Motor neuron (in vitro differentiated cells): ENCODE results near the gene ERC2. TPM values are rescaled to one million over a fixed set of nuclear protein-coding genes. Genes with fewer than 3 reads are reported as not detected.

ENCODE experiments used
- ATAC-seq, 8 experiments: fragments of 200-7000 bp; cut with Tn5 transposase; replicated peaks in 6 of 8; 2 replicates each; pipeline ENCODE4 v1.8.0; 2021; ENCODE audit warnings: mild to moderate bottlenecking in 8 of 8, moderate library complexity in 8 of 8
- H3K27ac ChIP-seq, 2 donors: fragments of 250-450 bp; sonication (Bioruptor Pico); 2 replicates each; pipeline ENCODE4 v1.9.0; 2021; ENCODE audit warnings: antibody characterized with exemption in 2 of 2, mild to moderate bottlenecking in 2 of 2, moderate library complexity in 1 of 2
- H3K4me1 ChIP-seq, 2 donors: fragments of 250-450 bp; sonication (Bioruptor Pico); replicated peaks in 1 of 2; 2 replicates each; pipeline ENCODE4 v1.6.1; 2021; ENCODE audit warnings: antibody characterized with exemption in 2 of 2, mild to moderate bottlenecking in 2 of 2, moderate library complexity in 1 of 2
- H3K4me3 ChIP-seq, 5 donors: fragments of 250-450 bp; sonication (Bioruptor Pico); 2 replicates each; pipeline ENCODE4 v1.9.0; 2021; ENCODE audit warnings: antibody characterized with exemption in 5 of 5, mild to moderate bottlenecking in 5 of 5, moderate library complexity in 4 of 5
- WGBS, 10 experiments: fragments of 450-650 bp; shearing (Covaris generic); methylation state at CpG; one replicate each; pipeline ENCODE4 v1.0.0; 2022; 5-methylcytosine and 5-hydroxymethylcytosine counted together
- in situ Hi-C, 9 experiments: fragments of 400-800 bp; cut with MboI; loops; one replicate each; pipeline ENCODE4 v1.15.0; 2021; ENCODE audit warnings: low sequenced_read_pairs in 9 of 9, low pct_unique_long_range_greater_than_20kb in 2 of 9; ENCODE audit not compliant: unreplicated experiment in 9 of 9
- total RNA-seq, 8 experiments: library from RNA; unstranded; fragments of 300-600 nt; gene quantifications; 2 replicates each; pipeline versions ENCODE4 v1.2.3 to v1.2.4, GENCODE V29; 2022

The ERC2 gene
- total RNA-seq, 8 experiments from 2014 or later, result 1.0 to 28.0 (median 18.2) TPM

DNA sequence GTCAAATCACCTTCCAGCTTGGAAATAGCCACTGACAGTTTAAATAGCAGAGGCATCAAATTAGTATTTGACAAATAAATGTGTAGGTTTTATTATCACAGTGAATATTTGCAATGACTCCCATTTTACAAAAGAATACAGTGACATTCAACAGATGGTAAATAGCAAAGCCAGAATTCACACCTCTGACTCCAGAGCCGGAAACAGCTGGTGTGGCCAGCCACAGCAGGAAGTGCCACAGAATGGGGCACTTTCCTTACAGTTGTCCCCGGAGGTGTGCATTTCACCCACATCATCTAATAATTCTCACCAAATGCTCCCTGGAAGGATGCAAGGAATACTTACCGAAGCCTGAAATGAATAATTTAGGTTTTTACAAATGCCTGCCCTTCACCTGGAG is 685.5 kb downstream of the ERC2 start:
- ATAC-seq, result no peak
- 33 to 100% (median 90%) methylated on average over 1 to 3 of the region's 3 CpGs; no CpG with 5 or more reads in 3 of the 10 experiments for WGBS, 10 experiments
- in situ Hi-C loops, result no loop called here
- H3K27ac ChIP-seq, result no peak overlapping the region
- no peaks in the 10 kb centered on the region for H3K4me1 ChIP-seq
- H3K4me3 ChIP-seq, result no peak overlapping the region

DNA sequence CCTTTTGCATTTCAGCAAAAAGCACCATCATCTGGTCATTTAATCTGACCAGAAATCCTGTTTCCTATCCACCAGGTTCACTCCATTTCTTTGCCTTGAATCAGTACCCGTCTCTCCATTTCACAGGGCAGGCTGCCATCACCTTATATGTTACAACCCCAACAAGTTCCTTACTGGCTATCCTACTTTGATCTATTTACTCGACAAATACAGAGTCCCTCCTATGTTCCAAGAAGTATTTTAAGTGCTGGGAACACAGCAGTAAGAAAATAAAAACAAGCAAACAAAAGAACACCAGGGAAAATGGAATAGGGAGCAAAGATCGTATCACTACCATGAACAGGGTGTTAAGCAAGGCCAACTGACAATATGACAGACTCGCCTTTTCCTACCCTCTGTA is 685.9 kb downstream of the ERC2 start:
- 0 to 100% (median 85%) methylated on average over 1 to 4 of the region's 4 CpGs for WGBS, 10 experiments
- Histone ChIP-seq H3K4me1 (peaks cover 0 to 3% of the 10 kb centered on the region in 2 donors), H3K27ac (no peak overlapping the region), H3K4me3 (no peak overlapping the region)
- in situ Hi-C loops, result no loop called here
- ATAC-seq, result no peak

DNA sequence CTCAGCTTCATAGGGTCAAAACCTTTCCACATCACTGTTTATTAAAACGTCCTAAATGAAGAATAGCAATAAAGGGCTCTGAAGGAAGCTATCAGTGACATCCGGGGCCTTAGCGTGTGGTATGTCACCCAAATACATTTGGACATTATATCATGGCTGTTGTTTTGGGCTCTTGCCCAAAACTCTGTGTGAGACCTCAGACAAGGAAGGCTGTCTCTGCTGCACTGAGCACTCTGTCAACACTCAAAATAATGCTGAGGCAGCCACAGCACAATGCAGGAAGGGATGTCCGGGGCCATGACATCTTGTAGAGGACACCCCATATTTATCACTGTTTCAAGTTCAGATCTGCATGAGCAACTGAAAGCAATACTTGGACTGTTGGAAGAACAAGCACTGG is 687.4 kb downstream of the ERC2 start:
- peaks cover 0 to 6% of the 10 kb centered on the region in 2 donors for H3K4me1 ChIP-seq
- 29 to 94% (median 67%) methylated on average over 1 to 4 of the region's 4 CpGs; no CpG with 5 or more reads in 4 of the 10 experiments for WGBS, 10 experiments
- in situ Hi-C loops, result no loop called here
- H3K4me3 ChIP-seq, result no peak overlapping the region
- no peak overlapping the region for H3K27ac ChIP-seq
- no peak for ATAC-seq

DNA sequence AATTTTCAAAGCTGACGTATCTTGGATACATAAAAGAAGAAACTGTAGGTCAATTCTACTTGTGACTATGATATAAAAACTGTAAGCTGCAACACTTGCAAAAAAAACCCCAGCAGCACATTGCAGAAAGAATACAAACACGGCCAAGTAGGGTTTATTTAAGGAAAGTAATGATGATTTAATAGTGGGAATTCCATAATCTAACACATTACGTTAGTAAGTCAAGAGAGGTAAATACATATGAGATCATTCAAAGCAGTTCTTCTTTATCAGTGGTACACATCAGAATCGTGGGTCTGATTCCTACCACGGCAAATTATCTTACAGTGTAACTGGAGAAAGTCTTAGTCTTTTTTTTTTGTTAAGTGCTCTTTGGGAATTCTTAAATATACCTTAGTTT is 688.7 kb downstream of the ERC2 start:
- Histone ChIP-seq H3K4me1 (peaks cover 0 to 6% of the 10 kb centered on the region in 2 donors), H3K27ac (no peak overlapping the region), H3K4me3 (no peak overlapping the region)
- peak in 1 of 8 experiments; percentile 42 for ATAC-seq
- in situ Hi-C loops, result no loop called here
- WGBS, 10 experiments, result 4 to 100% (median 81%) methylated on average over 2 to 5 of the region's 5 CpGs

DNA sequence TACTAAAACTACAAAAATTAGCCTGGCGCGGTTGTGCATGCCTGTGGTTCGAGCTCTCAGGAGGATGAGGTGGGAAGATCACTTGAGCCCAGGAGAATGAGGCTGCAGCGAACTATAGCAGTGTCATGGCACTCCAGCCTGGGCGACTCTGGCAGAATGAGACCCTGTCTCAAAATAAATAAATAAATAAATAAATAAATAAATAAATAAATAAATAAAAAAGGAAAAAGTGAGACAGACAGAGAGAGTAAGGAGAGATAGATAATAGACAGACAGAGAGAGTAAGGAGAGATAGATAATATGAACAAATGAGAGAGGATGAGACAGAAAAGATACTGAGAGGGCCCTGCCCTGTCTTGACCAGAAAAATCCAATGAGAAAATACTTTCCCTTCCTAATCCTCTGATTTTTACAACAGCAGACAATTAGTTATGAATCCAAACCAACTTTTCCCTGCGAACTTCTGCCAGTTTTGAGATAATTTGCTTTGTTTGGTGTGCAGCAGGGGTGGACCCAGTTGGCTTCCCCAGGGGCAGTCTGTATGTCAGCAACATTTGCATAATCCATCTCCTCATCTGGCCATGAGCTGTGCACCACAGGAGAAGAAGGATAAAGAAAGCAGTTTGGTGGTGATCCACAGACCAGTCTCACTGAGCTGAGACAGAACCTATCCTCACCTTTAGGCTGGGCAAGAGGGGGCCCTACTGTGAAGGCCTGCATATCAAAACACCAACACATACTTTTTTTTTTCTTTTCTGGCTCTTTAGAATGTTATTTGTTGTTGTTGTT is 692.7 kb downstream of the ERC2 start:
- Histone ChIP-seq H3K4me3 (no peak overlapping the region), H3K4me1 (peaks cover 0 to 6% of the 10 kb centered on the region in 2 donors), H3K27ac (no peak overlapping the region)
- in situ Hi-C loops, result no loop called here
- WGBS, 10 experiments, result 43 to 100% (median 71%) methylated on average over 1 to 6 of the region's 6 CpGs
- ATAC-seq, result peak in 3 of 8 experiments; percentile 87 to 94 (median 91)

DNA sequence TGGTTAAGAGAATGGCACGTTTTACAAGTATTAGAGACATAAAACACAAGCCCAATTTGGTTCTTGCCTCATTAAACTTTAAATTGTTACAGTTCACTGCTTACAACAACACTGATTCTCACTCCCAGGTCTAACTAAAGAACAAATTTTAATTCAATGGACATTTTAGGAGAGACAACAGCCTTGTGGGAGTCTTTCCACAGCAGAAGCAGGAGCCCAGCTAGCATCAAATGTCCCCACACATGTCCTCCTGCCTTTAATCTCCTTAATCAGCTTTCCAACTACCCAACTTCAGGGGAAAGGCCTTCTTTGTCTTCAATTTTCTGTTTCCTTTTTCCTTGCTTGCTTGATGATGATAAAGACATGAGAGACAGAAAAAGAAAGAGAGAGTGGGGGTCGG is 693.4 kb downstream of the ERC2 start:
- ATAC-seq, result no peak
- Histone ChIP-seq H3K4me1 (peaks cover 0 to 6% of the 10 kb centered on the region in 2 donors), H3K27ac (no peak overlapping the region), H3K4me3 (no peak overlapping the region)
- in situ Hi-C loops, result loop anchor here in 1 of 9 experiments (25.0 kb wide), 1 partner anchor 262 kb away; no protein-coding TSS in a partner anchor
- WGBS, 10 experiments, result 0 to 86% (median 57%) methylated on average over 1 to 2 of the region's 2 CpGs; no CpG with 5 or more reads in 1 of the 10 experiments

DNA sequence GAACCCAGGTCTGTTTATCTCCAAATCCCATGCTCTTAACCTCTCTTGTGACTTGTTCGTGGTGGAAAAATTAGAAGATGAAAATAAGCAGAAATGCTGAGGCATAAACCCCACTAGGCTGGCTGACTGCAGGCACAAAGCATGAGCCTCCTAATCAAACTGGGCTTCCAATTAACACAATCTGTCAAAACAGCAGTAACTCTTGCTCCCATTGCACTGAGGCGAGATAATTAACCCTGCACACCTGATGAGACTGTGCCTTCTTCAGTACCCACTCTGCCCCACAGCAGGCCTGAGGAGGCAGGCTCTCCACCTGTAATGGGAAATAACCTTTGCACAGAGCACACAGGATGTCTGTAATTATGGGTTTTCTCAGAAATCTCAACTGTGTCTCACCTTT is 696.8 kb downstream of the ERC2 start:
- Histone ChIP-seq H3K4me1 (no peaks in the 10 kb centered on the region), H3K27ac (no peak overlapping the region), H3K4me3 (no peak overlapping the region)
- ATAC-seq, result no peak
- in situ Hi-C loops, result loop anchor here in 1 of 9 experiments (25.0 kb wide), 1 partner anchor 266 kb away; no protein-coding TSS in a partner anchor
- WGBS, 10 experiments, result 6 to 100% (median 100%) methylated on average over 1 to 2 of the region's 2 CpGs; no CpG with 5 or more reads in 3 of the 10 experiments

DNA sequence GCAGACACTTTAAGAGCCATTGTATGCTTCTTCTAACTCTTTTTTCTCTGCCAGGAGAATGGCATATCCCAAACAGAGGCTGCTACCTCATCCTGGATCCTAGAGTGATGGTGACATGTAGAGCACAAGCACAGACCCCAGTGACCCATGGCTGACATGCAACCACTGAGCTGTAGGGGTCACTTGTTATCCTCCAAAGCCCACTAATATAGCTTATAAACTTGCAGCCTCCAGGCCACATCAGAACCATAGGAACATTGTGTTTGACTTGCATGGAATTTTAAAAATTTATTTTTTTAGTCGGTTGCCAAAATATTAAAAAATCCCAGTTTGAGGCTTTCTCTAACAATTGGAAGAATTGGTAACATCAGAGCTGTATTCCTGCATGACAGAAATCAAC is 698.2 kb downstream of the ERC2 start:
- Histone ChIP-seq H3K4me3 (no peak overlapping the region), H3K4me1 (peaks cover 8% of the 10 kb centered on the region in 2 donors), H3K27ac (no peak overlapping the region)
- 11 to 100% (median 80%) methylated on average over 1 of the region's 1 CpG; no CpG with 5 or more reads in 3 of the 10 experiments for WGBS, 10 experiments
- no peak for ATAC-seq
- in situ Hi-C loops, result loop anchor here in 1 of 9 experiments (25.0 kb wide), 1 partner anchor 267 kb away; no protein-coding TSS in a partner anchor

DNA sequence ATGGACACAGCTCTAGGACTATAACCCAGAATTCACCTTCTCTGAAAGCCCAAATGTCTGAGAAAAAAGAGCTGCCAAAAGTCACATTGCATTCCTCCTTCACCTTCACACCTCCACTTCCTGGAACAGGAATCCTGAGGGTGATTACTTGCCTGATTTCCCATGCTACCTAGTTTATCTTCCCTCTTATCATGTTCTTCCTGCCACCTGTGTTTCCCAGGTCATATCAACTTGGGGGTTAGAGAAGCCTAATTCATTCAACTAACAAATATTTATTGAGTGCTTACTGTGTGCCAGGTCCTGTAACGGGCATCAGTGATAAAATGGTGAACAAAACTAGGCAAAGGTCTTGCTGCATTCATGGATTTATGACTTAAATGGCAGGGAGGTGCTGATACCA is 701.5 kb downstream of the ERC2 start:
- in situ Hi-C loops, result loop anchor here in 1 of 9 experiments (25.0 kb wide), 1 partner anchor 271 kb away; no protein-coding TSS in a partner anchor
- WGBS, 10 experiments, result 0 to 89% (median 65%) methylated on average over 1 of the region's 1 CpG; no CpG with 5 or more reads in 6 of the 10 experiments
- ATAC-seq, result no peak
- H3K27ac ChIP-seq, result no peak overlapping the region
- H3K4me1 ChIP-seq, result peaks cover 8% of the 10 kb centered on the region in 2 donors
- no peak overlapping the region for H3K4me3 ChIP-seq

DNA sequence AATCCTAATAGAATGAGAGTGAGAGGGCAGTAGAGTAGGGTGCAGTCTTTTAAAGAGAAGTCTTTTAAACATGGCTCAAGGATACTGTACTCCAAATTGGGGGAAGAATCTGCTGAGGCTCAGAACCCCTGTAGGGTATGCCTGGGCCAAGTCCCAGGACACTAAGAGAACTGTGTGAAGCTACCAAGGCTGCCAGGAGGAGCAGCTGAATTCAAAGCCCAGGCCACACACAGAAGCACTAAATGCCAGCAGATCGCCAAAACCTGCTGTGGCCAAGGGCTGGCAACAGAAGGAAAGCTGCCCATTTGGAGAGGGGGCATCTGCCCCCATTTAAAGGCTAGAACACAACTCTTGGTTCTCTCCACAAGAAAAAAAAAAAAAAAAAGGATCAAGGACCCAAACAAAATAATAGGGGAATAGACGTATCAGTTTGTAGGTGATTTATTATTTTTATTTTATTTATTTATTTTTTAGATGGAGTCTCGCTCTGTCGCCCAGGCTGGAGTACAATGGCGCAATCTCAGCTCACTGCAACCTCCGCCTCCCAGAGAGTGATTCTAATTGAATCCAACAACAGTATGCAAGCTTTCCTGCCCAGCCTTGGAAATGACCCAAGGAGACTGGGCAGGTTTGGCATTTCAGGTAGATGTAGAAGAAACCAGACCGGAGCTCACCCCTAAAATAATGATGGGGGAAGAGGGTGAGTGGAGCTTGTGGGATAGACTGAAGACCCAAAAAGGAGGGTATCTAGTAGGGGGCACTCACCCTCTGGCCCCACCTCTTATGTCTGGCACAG is 702.2 kb downstream of the ERC2 start:
- 18 to 100% (median 85%) methylated on average over 1 to 7 of the region's 7 CpGs for WGBS, 10 experiments
- H3K4me3 ChIP-seq, result no peak overlapping the region
- in situ Hi-C loops, result loop anchor here in 1 of 9 experiments (25.0 kb wide), 1 partner anchor 271 kb away; no protein-coding TSS in a partner anchor
- no peak for ATAC-seq
- peaks cover 8% of the 10 kb centered on the region in 2 donors for H3K4me1 ChIP-seq
- no peak overlapping the region for H3K27ac ChIP-seq

DNA sequence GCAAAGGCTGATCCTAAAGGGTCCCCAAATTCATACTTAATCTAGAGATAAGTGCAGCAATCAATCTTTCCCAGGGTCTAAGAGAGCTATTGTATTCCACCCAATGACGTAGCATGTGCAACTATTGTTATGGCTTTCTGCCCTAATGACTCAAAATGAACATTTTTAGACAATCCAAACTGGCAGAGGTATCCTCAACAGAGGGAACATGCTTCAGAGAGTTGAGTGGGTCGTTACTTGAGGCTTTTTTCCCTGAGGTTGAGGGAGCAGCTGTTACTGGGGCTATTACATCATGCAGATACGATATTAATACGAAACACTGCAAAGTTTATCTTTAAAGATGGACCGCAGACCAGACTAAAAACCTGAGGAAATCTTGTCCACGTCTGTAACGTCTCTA is 702.9 kb downstream of the ERC2 start:
- no peak overlapping the region for H3K27ac ChIP-seq
- 13 to 90% (median 63%) methylated on average over 2 to 7 of the region's 7 CpGs; no CpG with 5 or more reads in 1 of the 10 experiments for WGBS, 10 experiments
- peak in 2 of 8 experiments; percentile 27 to 49 for ATAC-seq
- no peak overlapping the region for H3K4me3 ChIP-seq
- H3K4me1 ChIP-seq, result peaks cover 8% of the 10 kb centered on the region in 2 donors
- in situ Hi-C loops, result loop anchor here in 1 of 9 experiments (25.0 kb wide), 1 partner anchor 272 kb away; no protein-coding TSS in a partner anchor

DNA sequence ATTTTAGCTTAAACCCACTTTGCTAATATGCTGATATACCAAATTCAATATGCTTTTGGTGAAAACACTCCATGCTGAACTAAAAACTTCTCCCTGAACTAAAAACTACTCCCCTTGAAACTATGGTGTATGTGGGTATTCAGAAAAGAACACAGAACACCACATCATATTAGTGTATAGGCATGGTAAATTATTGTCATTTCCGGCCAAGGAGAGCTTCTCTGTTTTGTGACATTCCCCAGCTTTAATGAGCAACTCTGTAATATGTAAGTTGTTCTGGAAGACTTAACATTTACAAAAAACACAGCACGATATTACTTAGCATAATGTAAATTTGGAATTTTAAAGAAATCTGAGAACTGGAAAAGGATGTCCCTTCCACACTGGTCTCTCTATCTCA is 711.3 kb downstream of the ERC2 start:
- in situ Hi-C loops, result loop anchor here in 1 of 9 experiments (25.0 kb wide), 1 partner anchor 280 kb away; no protein-coding TSS in a partner anchor
- Histone ChIP-seq H3K27ac (no peak overlapping the region), H3K4me1 (peaks cover 6% of the 10 kb centered on the region in 2 donors), H3K4me3 (no peak overlapping the region)
- ATAC-seq, result no peak
- WGBS, 10 experiments, result 0 to 83% (median 46%) methylated on average over 1 to 2 of the region's 2 CpGs; no CpG with 5 or more reads in 2 of the 10 experiments
